Endothelial cell of umbilical vein (primary cell): ENCODE results near the gene ADD1. TPM values are rescaled to one million over a fixed set of nuclear protein-coding genes. Genes with fewer than 3 reads are reported as not detected.
A peak's percentile ranks its signal among the peaks of the same experiment; 100 is the strongest.

Experiments
- BruUV-seq: library from RNA; stranded (reverse); fragments of 400-500 nt; replicated peaks from 2 replicates; lab custom pipeline; 2021; lab: Mats Ljungman, UMichigan
- CTCF ChIA-PET: fragments of 300-600, 350-600 bp; sonication (Branson Sonifier 250); formaldehyde crosslinking; loops from one replicate; lab custom pipeline; 2021; ENCODE audit warnings: antibody characterized with exemption, inconsistent platforms; lab: Charles Lee
- POLR2A ChIA-PET: fragments of 300-600, 350-600 bp; sonication (Branson Sonifier 250); formaldehyde crosslinking; loops from one replicate; lab custom pipeline; 2021; ENCODE audit warnings: antibody characterized with exemption, inconsistent platforms; lab: Charles Lee
- DNase-seq: peaks from one replicate; pipeline ENCODE4 v3.0.0-alpha.2; 2011; ENCODE audit warnings: low read depth, low spot score
- FAIRE-seq: peaks from 2 replicates; lab custom pipeline; 2011; peaks lifted over from hg19 to GRCh38; lab: Jason Lieb, UNC
- H2AFZ ChIP-seq: 2 replicates; pipeline ENCODE4 v1.6.0; 2012; ENCODE audit warnings: low read depth, low read length, control low read depth, inconsistent platforms
- H3K27ac ChIP-seq: 2 replicates; pipeline ENCODE4 v1.5.1; 2011; ENCODE audit warnings: low read depth, mild to moderate bottlenecking, control low read depth, low read length, moderate library complexity; ENCODE audit not compliant: insufficient read depth
- H3K27me3 ChIP-seq, 2 experiments: 2 replicates each; pipeline versions ENCODE4 v1.6.0 to v1.6.1; 2011; ENCODE audit warnings: low read length in 2 of 2, mixed read lengths in 1 of 2; ENCODE audit not compliant: control insufficient read depth in 2 of 2, insufficient read depth in 2 of 2
- H3K36me3 ChIP-seq, 2 experiments: 2 replicates in 1 of 2; 3 replicates in 1 of 2; pipeline ENCODE4 v1.5.1; 2011; ENCODE audit warnings: low read length in 2 of 2, mild to moderate bottlenecking in 1 of 2, moderate library complexity in 1 of 2; ENCODE audit not compliant: control insufficient read depth in 2 of 2, insufficient read depth in 2 of 2; ENCODE audit errors: extremely low read depth in 1 of 2
- H3K4me1 ChIP-seq: 3 replicates; pipeline ENCODE4 v1.5.1; 2011; ENCODE audit warnings: mild to moderate bottlenecking, low read length; ENCODE audit not compliant: control insufficient read depth, insufficient read depth; ENCODE audit errors: extremely low read depth
- H3K4me2 ChIP-seq: 2 replicates; pipeline ENCODE4 v1.6.1; 2011; ENCODE audit warnings: low read length, control low read depth, mixed read lengths; ENCODE audit not compliant: insufficient read depth
- H3K4me3 ChIP-seq, 3 experiments: fragments of 200-600 bp in 1 of 3; sonication (generic), shearing (Covaris generic) in 1 of 3; replicated peaks in 1 of 3; 2 replicates each; pipeline ENCODE4 v1.5.1; 2011 to 2016; ENCODE audit warnings: control low read depth in 3 of 3, low read length in 3 of 3, mild to moderate bottlenecking in 2 of 3, inconsistent platforms in 1 of 3, low read depth in 1 of 3, moderate library complexity in 1 of 3; ENCODE audit not compliant: insufficient read depth in 1 of 3
- H3K79me2 ChIP-seq: 2 replicates; pipeline ENCODE4 v1.6.0; 2012; ENCODE audit warnings: low read length, inconsistent platforms; ENCODE audit not compliant: control insufficient read depth, insufficient read depth
- H3K9ac ChIP-seq: replicated peaks from 2 replicates; pipeline ENCODE3; 2011; ENCODE audit warnings: low read length, control low read depth; ENCODE audit not compliant: insufficient read depth; ENCODE audit errors: extremely low read depth
- H3K9me1 ChIP-seq: replicated peaks from 3 replicates; pipeline ENCODE4 v1.6.0; 2011; ENCODE audit warnings: mild to moderate bottlenecking, low read length; ENCODE audit not compliant: control insufficient read depth, insufficient read depth; ENCODE audit errors: extremely low read depth
- H3K9me3 ChIP-seq: replicated peaks from 2 replicates; pipeline ENCODE4 v1.5.1; 2012; ENCODE audit warnings: low read length, inconsistent platforms; ENCODE audit not compliant: control insufficient read depth, insufficient read depth
- H4K20me1 ChIP-seq: replicated peaks from 2 replicates; pipeline ENCODE3; 2011; ENCODE audit warnings: mild to moderate bottlenecking, low read length; ENCODE audit not compliant: control insufficient read depth, insufficient read depth; ENCODE audit errors: extremely low read depth
- GATA2 ChIP-seq: IDR thresholded peaks from 2 replicates; pipeline ENCODE4 v1.7.0; 2011; ENCODE audit warnings: low read depth, mild to moderate bottlenecking, moderate library complexity, mixed read lengths, low read length; ENCODE audit not compliant: insufficient read length, insufficient read depth
- MAX ChIP-seq: IDR thresholded peaks from 2 replicates; pipeline ENCODE4 v1.6.1; 2011; ENCODE audit not compliant: insufficient read depth, insufficient read length
- POLR2A ChIP-seq: IDR thresholded peaks from 2 replicates; pipeline ENCODE4 v1.6.1; 2012; ENCODE audit warnings: low read depth, mild to moderate bottlenecking, control low read depth, low read length
- POLR2AphosphoS5 ChIP-seq: IDR thresholded peaks from 2 replicates; pipeline ENCODE4 v1.6.1; 2012; ENCODE audit warnings: low read depth, mild to moderate bottlenecking, control low read depth, low read length, moderate library complexity; ENCODE audit not compliant: insufficient read depth
- dilution Hi-C: fragments of 300-500 bp; cut with MboI; formaldehyde crosslinking; loops from one replicate; pipeline ENCODE4 v1.15.0; 2019; ENCODE audit warnings: low sequenced_read_pairs; ENCODE audit not compliant: extremely low pct_ligation_motif_present
- intact Hi-C: fragments of 100-400 bp; cut with micrococcal nuclease; formaldehyde crosslinking; loops from one replicate; pipeline ENCODE4 v1.10.0; 2022
- polyA plus RNA-seq, 4 experiments: library from polyadenylated mRNA; depleted of rRNA in 3 of 4; stranded (reverse) in 3 of 4; unstranded in 1 of 4; fragments of >200 nt; gene quantifications; 2 replicates each; pipeline versions ENCODE4 v1.2.1 to v1.2.3, GENCODE V29; 2011 to 2012; ENCODE audit warnings: missing spikeins in 1 of 4
- total RNA-seq: library from RNA; stranded (reverse); gene quantifications from 2 replicates; pipeline ENCODE4 v1.2.3, GENCODE V29; 2021
- TF ChIP-seq, protein P1 (sequence below), 2 donors: IDR thresholded peaks; 1 replicate in 1 of 2; 2 replicates in 1 of 2; pipeline ENCODE4 v1.5.1; 2011; ENCODE audit warnings: low read length in 2 of 2, mild to moderate bottlenecking in 2 of 2, moderate library complexity in 2 of 2, control low read depth in 1 of 2, inconsistent platforms in 1 of 2, low read depth in 1 of 2; ENCODE audit not compliant: insufficient read depth in 1 of 2; ENCODE audit errors: extremely low read depth in 1 of 2

ADD1 gene
- total and polyA plus RNA-seq, 2 donors (not counting 3 experiments of a cell fraction or from before 2014, with no cell fraction given): 219 to 305 TPM

DNA sequence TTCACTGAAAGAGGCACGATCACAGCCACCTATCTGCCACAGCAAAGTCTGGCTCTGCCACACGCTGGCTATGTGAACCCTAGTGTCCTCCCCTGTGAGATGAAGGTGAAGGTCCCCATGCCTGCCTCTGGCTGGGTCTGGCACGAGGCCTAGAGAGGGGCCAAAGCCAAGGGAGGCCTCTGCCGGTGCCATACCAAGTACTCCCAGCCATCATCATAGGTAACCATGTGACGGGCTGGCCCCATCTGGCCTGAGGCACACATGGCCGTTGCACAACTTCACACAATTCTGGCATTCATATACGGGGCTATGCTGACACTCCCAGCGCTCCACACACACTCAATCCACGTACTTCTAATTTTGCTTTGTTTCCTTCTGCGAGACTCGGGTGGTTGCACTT lies 104.3 kb downstream of the ADD1 start:
- no peak for TF ChIP-seq POLR2A
- H3K79me2 ChIP-seq: peaks cover 2% of the 10 kb centered on the region
- H3K4me1 ChIP-seq: no peaks in the 10 kb centered on the region
- no peak for DNase-seq
- POLR2A ChIA-PET: no interaction called here
- no peak overlapping the region for H3K4me2 ChIP-seq
- no peak overlapping the region for H3K27ac ChIP-seq
- intact Hi-C loops: no loop called here
- H3K27me3 ChIP-seq: no peaks in the 10 kb centered on the region
- H3K4me3 ChIP-seq: no peak overlapping the region
- no peaks in the 10 kb centered on the region for H3K9me1 ChIP-seq
- H3K9me3 ChIP-seq: no peaks in the 10 kb centered on the region
- CTCF ChIA-PET: interaction anchor here (1.1 to 3.0 kb wide), 3 partner anchors 13 to 76 kb away, joined by 3 to 21 read pairs (median 3); partner anchors contain the start of genes GRK4 and NOP14
- no peak for FAIRE-seq
- no peaks in the 10 kb centered on the region for H4K20me1 ChIP-seq
- dilution Hi-C loops: no loop called here
- H2AFZ ChIP-seq: no peak overlapping the region
- no TSS peak for BruUV-seq
- H3K36me3 ChIP-seq: peaks cover 33 to 61% of the 10 kb centered on the region in 2 experiments
- H3K9ac ChIP-seq: no peak overlapping the region

DNA sequence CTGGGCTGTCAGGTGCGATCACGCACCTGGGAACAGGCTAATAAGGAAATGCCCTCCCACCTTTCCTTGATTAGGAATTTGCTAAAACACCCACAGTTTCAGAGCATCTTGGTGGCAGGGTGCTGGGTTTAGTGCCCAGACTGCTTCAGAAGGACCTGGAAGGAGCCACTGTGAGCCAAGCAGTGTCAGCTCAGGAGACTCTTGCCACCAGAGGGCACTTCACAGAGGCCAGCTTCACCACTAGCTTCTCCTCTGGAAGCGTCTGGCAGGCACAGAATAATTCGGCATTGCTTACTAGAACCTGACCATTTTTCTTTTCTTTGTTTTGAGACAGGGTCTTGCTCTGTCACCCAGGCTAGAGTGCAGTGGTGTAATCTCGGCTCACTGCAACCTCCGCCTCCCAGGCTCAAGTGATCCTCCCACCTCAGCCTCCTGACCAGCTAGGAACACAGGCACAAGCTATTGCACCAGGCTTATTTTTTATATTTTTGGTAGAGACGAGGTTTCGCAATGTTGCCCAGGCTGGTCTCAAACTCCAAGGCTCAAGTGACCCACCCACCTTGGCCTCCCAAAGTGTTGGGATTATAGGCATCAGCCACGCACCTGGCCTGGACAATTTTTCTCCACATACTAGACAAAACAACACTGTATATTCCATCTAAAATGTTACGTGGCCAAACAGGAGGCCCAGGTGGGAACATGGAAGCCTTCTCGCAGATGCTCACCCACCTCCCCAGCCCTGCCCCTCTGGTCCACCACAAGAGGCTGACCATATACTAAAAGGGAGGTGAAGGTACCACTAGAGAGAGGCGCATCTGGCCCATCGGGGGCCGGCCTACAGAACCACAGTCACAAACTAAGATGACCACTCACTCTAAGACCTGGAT lies 105.5 kb downstream of the ADD1 start:
- Histone ChIP-seq H3K27ac (no peak overlapping the region), H2AFZ (no peak overlapping the region), H3K36me3 (peaks cover 30 to 60% of the 10 kb centered on the region in 2 experiments), H3K9me1 (no peaks in the 10 kb centered on the region), H3K4me1 (no peaks in the 10 kb centered on the region), H3K9ac (no peak overlapping the region), H3K27me3 (no peaks in the 10 kb centered on the region), H3K4me2 (no peak overlapping the region), H3K9me3 (no peaks in the 10 kb centered on the region), H4K20me1 (no peaks in the 10 kb centered on the region), H3K79me2 (peaks cover 2% of the 10 kb centered on the region), H3K4me3 (no peak overlapping the region)
- dilution Hi-C loops: no loop called here
- intact Hi-C loops: no loop called here
- BruUV-seq: no TSS peak
- ChIA-PET CTCF (interaction anchor here (1.0 to 3.0 kb wide), 6 partner anchors 10 to 185 kb away, joined by 3 to 21 read pairs (median 4); partner anchors contain the start of genes GRK4 and NOP14), POLR2A (interaction anchor here (1.6 kb wide), 1 partner anchor 15 kb away, joined by 4 read pairs; the partner anchor contains the start of gene GRK4)
- DNase-seq (peak; percentile 19), FAIRE-seq (peak; percentile 50)
- TF ChIP-seq POLR2AphosphoS5 (peak; percentile 14), MAX (no peak), GATA2 (no peak)
- TF ChIP-seq, protein P1, sequence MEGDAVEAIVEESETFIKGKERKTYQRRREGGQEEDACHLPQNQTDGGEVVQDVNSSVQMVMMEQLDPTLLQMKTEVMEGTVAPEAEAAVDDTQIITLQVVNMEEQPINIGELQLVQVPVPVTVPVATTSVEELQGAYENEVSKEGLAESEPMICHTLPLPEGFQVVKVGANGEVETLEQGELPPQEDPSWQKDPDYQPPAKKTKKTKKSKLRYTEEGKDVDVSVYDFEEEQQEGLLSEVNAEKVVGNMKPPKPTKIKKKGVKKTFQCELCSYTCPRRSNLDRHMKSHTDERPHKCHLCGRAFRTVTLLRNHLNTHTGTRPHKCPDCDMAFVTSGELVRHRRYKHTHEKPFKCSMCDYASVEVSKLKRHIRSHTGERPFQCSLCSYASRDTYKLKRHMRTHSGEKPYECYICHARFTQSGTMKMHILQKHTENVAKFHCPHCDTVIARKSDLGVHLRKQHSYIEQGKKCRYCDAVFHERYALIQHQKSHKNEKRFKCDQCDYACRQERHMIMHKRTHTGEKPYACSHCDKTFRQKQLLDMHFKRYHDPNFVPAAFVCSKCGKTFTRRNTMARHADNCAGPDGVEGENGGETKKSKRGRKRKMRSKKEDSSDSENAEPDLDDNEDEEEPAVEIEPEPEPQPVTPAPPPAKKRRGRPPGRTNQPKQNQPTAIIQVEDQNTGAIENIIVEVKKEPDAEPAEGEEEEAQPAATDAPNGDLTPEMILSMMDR (IDR thresholded peaks at IDR 0.05; ENCODE audit: extremely low read depth in 1 of 2, insufficient read depth in 1 of 2, low read depth in 1 of 2, low read length in 2 of 2): peak; percentile 31 to 65
